GM15510 (cell line): ENCODE measurements around the gene NEU2.
A peak's percentile ranks its signal among the peaks of the same experiment; 100 is the strongest.

Experiments
- POLR2A ChIP-seq: IDR thresholded peaks from 3 replicates; pipeline ENCODE4 v1.6.1; 2011; ENCODE audit warnings: borderline replicate concordance; ENCODE audit not compliant: insufficient read length; ENCODE audit errors: extremely low read depth

The NEU2 gene

DNA sequence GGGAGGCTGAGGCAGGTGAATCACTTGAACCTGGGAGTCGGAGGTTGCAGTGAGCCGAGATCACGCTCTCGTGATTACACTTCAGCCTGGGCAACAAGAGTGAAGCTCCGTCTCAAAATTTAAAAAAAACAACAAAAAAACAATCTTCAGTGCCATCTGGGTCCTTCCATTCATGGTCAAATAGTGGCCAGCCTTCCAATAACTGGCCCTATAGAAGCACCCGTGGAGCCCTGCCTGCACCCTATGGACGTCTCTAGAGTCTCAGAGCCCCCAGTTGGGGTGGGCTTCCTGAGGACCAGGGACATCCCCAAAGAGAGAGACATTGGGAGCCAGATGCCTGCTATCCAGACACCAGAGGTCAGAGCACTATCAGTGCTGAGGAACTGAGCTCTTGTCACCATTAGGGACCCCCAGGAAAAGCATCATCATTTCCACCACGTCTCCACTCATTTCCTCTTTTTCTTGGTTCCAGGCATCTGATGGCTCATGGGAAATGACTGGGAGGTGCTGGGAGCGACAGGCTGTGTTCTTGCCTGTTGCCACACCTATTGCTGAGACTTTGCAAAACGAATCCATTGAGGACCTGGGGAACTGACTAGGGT is 9.4 kb downstream of the NEU2 start:
- no peak for TF ChIP-seq POLR2A

DNA sequence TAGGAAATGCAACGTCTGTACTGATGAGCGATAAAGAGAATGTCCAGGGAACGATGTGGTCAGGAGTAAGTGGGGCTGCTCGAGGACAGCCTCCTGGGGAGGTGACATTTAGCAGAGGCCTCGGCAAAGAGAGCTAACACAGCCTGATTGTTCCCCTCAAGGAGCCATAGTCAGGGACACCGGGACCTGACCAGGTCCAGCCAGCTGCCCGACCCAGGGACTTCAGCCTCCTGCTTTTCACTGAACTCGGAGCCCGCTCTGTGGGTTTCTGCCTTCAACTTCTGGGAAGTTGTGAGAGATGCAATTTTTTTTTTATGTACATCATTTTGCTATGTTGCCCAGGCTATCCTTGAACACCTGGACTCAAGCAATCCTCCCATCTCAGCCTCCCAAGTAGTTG is 10.1 kb downstream of the NEU2 start:
- no peak for TF ChIP-seq POLR2A

DNA sequence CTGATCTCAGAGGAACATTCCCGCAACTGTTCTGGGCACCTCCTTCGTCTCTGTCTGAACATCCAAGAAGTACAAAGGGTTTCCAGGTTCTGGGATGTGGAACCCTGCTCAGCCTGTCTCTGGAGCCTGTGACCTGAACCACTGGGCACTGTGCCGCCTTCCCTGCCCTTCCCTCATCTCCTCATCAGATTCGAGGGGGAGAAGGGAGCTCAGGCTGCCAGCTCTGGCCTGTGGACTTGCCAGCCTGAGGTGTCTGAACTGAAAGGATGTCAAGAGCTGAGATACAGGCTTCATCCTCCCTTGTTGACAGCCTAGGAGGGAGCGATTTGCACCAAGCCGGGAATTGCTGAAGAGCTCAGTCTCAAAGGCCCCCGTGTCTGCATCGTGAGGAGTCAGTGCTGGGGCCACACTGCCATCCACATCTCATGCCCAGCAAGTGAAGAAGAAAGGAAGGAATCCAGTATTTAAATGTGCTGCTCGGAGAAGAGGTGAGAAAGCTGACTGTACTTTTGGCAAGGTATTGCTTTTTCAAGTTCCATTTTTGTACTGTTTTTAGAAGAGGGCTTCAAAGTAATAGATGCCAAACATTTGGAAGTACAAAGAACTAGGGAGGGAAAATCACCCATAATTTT is 12.6 kb downstream of the NEU2 start:
- TF ChIP-seq POLR2A, result no peak

DNA sequence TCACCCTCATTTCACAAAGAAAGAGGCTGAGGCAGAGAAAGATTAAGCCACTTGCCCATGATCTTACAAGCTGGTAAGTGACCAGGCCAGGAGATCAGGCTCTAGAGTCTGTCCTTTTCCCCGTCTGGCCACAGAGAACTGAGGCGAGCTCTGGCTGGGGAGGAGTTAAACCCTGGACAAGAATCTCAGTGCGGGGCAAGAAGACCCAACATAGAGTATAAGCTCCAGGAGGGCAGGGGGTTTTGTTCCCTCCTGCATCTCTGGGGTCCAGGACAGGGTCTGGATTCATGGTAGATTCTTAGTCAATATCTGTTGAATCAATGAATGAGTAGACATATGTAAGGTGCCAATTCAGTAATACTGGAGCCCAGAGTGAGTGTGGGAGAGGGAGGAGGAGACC is 14.7 kb downstream of the NEU2 start:
- TF ChIP-seq POLR2A, result no peak

DNA sequence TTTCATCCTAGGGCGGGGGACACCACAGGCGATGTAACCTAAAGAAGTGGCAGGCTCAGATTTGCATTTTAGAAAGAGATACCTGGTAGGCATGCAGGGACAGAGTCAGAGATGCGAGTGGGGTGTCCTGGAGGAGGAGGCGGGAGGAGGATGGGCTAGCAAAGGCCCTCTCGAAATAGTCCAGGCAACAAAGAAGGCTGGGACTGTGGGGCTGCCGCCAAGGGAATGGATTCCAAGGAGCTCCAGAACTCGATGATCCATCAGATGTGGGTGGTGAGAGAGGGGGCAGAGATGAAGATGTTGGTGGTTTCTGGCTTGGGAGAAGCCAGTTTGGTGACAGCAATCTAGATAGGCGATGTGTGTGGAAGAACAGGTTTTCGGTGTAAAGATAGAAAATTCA is 15.2 kb downstream of the NEU2 start:
- TF ChIP-seq POLR2A, result no peak

DNA sequence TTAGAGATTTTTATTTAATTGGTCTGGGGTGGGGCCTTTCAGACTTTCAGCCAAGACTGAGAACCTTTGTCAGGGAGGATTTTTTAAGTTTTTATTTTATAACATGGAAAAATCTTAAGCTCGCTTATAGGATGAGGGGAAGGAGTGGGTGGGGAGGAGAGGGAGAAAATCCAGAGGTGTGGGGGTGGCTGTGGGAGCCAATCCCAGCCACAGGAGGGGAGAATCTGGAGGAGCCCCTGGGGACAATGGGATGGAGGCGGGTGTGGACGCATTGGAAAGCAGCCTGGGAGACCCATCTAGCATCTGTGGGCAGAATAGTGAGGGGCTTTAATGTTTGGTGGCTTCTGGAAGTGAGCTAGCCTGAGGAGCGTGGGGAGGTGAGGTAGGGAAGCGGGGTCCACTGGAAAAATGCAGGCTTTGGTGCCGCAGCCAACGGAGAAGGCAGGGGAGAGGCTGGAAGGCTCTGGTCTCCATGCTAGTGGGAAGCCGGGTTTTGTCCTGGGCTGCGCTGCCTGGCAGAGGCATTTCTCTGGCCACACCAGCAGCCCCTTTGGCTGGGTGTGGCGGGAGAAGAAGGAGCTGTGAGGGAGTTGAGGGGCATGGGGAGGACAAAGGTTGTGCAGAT is 16.2 kb downstream of the NEU2 start:
- TF ChIP-seq POLR2A, result no peak

DNA sequence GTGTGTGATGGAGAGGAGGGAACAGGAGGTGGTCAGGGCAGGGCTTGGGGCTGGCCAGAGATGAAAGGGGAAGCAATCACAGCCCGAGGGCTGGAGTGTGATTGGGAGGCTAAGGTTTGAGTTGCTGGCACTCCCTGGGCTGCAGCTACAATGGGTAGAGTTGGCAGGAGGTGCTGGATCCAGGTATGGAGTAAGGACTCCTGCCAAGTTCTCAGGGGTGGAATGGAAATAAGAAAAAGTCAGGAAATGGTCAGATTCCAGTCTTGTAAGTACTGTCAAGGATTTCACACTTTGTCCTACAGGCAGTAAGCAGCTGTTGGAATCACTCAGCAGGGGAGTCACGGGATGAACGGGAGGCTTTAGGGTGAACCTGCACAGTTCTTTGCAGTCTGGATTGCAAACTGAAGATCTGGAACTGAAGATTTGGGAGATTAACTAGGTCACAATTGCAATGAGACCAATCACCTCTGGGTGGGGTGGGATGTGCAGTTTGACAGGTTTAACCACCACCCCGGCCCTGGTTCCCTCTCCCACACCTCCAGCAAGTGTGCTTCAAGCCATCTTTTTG is 16.8 kb downstream of the NEU2 start:
- no peak for TF ChIP-seq POLR2A

DNA sequence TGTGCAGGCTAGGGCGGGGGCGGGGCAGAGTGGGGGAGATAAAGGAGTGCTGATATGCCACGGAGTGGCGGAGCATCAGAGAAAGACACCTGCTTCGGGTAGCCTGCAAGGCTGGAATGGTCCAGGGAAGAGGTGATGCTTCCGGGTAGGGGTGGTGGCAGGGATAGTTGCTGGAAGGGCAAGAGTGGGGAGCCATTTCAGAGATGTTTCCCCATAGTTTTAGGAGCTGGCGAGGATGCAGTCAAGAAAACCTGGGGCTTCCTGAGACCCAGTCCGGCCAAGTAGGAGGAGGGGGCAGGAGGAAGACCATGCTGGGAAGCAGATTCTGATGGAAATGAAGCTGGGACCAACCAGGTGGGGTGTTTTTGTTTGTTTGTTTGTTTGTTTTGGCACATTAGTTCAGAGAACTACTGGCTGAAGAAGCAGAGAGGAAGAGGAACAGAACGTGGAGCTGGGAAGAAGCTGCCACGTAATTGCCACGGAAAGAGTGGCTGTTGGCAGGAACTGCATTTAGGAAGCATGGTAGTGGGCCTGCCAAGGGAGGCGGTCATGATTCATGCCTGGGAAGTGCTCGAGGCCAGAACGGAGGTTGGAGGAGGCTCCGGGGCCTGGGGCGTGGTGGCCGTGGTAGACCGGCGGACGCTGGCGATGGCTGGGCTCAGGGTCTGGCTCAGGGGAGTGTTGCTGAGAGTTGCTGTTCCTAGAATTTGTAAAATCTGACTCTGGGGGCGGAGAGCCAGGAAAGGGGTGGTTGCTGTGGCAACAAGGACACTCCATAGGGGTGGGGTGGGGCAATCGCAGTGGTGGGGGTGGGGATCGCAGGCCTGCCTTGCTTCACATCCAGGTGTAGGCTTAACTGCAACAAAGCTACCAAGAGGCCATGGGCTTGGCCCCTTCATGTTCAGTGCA is 19.0 kb downstream of the NEU2 start:
- TF ChIP-seq POLR2A, result no peak

DNA sequence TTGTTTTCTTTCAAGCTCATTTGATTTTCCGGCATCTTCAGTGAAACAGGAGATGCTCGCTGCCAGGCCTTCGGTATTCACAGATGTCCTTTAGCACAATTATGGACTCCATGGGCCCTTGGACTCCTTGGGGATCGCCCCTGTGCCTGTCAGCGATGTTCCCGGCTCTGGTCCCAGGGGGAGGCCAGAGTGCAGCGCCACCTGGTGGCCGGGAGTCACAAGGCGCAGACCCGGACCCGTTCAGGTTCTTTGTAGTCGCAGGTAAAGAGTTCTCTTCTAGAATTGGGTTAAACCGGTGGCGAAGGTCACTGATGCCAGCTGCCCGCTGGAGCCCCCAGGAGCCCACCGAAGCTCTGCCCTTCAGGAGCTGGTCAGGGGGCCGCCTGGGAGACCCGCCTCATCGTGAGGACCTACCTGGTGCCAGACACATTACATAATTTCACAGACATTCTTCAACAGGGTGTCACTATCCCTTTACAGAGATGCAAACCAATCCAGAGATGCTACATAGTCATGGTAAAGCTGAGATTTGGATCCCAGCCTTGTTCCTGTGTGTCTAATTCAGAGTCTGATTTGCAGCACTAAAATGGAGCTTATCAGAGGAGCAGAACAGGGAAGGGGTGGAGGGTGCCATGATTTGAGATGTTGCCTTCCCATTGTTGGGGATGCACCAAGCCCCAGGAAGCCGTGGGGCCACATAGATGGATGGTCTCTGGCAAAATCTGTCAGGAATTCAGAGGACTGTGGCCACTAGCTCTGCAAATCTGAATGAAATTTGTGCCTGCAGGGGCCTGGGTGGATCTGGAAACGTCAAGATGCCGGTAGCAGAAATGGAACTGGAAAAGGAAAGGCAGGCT is 21.7 kb downstream of the NEU2 start:
- no peak for TF ChIP-seq POLR2A

DNA sequence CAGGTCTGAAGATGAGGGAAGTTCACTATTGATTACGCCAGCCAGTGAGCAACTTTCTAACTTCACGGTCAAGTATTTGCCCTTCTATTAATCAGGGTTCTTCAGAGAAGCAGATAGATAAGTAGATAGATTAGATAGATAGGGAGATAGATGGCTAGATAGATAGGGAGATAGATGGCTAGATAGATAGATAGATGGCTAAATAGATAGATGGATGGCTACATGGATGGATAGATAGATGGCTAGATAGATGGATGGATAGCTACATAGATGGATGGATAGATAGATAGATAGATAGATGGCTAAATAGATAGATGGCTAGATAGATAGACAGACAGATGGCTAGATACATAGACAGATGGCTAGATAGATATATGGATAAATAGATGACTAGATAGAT is 22.9 kb downstream of the NEU2 start:
- no peak for TF ChIP-seq POLR2A

DNA sequence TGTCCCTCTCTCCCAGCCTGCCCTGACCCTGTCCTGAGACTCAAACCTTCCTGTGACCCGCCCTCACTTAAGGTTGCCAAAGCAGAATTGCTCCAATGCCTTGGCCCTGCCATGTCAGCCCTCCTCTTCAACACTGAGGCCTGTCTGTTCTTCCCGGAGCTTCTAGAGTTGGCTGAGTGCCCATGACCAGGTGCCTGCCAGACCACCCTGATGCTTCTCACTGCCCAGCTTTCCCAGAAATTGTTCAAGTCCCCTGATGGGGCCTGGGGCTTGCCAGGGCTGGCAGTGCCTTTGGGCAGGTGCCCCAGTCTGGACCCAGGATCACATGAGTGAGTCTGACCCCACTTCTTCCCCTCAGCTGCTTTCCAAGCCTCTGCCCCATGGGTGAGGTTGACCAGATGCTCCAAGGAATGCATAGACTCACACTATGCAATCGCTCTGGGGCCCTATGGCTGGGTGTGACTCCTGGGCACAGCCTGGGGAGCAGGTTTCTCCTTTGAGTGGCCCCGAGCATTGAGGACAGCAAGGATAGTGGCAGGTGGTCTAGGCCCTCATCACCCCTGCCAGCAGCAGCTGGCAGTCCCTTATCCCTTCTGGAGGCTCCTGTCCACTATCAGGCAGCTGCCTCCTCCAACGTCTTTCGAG is 24.6 kb downstream of the NEU2 start:
- no peak for TF ChIP-seq POLR2A

DNA sequence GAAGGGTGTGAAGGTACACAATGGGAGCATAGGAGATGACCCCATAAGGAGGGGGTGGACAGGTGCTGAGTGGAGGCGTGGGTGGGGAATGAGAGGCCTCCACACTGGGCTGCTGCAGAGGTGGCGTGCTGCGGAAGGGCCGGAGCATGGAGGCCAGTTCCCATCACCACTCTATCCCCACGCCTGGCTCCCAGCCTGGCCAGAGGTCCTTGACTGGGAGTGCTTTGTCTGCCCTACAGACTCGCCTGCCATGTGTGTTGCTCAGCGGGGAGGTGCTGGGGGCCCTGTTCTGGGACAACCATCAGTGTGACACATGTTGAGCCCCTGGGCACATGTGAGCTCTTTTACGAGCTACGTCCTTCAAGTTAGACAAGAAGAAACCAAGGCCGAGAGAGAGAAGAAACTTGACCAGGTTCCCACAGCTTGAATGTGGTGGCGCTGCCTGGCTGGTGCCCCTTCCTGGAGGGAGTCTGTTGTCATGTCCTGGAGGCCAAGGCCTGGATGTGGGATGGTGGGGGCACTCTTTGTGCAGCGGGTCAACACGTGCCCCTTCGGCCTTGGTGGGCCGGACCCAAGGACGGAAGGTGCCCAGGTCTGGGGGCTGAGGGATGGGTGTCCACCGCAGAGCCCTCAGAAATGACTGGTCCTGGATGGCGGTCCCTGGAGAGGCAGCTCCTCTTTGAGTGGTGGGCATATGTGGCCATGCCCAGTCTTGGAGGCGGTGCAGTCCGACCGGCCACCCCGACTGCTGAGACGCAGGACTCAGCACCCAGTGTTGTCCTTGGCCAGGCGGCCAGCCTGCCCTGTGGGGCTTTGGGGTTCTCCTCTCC is 26.5 kb downstream of the NEU2 start:
- no peak for TF ChIP-seq POLR2A

DNA sequence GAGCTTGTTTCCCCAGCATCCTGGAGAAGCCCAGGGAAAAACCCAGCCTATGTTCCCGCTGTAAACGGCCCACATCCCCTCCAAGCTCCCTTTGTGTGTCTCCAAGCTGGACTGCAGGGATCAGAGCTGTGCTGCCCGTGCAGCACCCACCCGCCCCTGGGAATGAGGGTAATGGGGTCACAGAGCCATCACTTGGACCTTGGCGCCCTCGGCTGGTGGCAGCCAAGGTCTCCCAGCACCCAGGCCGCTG is 27.0 kb downstream of the NEU2 start:
- TF ChIP-seq POLR2A, result no peak

DNA sequence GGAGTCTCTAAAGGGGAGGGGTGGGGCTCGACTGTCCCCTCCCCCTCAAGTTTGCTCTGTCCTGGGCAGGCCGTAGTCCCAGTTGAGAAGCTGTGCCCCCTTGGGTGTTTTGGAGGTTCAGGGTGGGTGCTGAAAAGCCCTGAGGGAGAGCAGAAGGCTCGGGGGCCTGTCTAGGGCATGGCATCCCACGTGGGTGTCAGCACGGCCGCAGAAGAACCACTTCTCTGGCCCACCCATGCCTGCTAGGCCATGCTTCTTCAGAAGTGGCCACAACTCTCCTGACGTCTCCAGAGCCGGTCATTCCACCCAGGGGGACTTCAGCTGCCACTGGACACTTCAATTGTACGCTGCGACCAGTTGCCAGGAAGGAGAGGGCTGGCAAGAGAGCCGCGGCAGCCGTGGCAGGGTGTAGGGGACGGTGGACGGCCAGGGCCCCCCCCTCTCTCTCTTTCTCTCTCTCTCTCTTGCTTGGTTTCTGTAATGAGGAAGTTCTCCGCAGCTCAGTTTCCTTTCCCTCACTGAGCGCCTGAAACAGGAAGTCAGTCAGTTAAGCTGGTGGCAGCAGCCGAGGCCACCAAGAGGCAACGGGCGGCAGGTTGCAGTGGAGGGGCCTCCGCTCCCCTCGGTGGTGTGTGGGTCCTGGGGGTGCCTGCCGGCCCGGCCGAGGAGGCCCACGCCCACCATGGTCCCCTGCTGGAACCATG is 27.5 kb downstream of the NEU2 start, which contains the start of gene INPP5D:
TSS of gene INPP5D (plus strand) at position 546 of the 704 bp plus-strand sequence. CDS start at position 683, 137 bp downstream.
- peak; percentile 89 for TF ChIP-seq POLR2A
